Hepatocyte (in vitro differentiated cells): ENCODE measurements around the gene ZMYND19. TPM values are rescaled to one million over a fixed set of nuclear protein-coding genes. Genes with fewer than 3 reads are reported as not detected.

Experiments used
- DNase-seq: peaks from one replicate; pipeline ENCODE4 v3.0.0-alpha.2; 2016; ENCODE audit warnings: low spot score
- H2AFZ ChIP-seq: fragments of 200-600 bp; sonication (generic); 2 replicates; pipeline ENCODE4 v1.6.0; 2016; ENCODE audit warnings: antibody characterized with exemption, mild to moderate bottlenecking
- H3K27ac ChIP-seq: fragments of 200-600 bp; sonication (generic); 2 replicates; pipeline ENCODE4 v1.5.1; 2016; ENCODE audit warnings: mild to moderate bottlenecking
- H3K27me3 ChIP-seq: fragments of 200-600 bp; sonication (generic); 2 replicates; pipeline ENCODE4 v1.6.1; 2016
- H3K36me3 ChIP-seq: fragments of 200-600 bp; sonication (generic); replicated peaks from 2 replicates; pipeline ENCODE4 v1.5.1; 2016; ENCODE audit warnings: low read depth; ENCODE audit not compliant: insufficient read depth
- H3K4me1 ChIP-seq: fragments of 200-600 bp; sonication (generic); 2 replicates; pipeline ENCODE4 v1.5.1; 2016; ENCODE audit warnings: mild to moderate bottlenecking, moderate library complexity; ENCODE audit not compliant: insufficient read depth
- H3K4me2 ChIP-seq: fragments of 200-600 bp; sonication (generic); 2 replicates; pipeline ENCODE4 v1.6.0; 2016
- H3K4me3 ChIP-seq: fragments of 200-600 bp; sonication (generic); 2 replicates; pipeline ENCODE4 v1.5.1; 2016; ENCODE audit warnings: mild to moderate bottlenecking
- H3K79me2 ChIP-seq: fragments of 200-600 bp; sonication (generic); 2 replicates; pipeline ENCODE4 v1.6.0; 2017; ENCODE audit warnings: mild to moderate bottlenecking
- H3K9me2 ChIP-seq: fragments of 200-600 bp; sonication (generic); replicated peaks from 2 replicates; pipeline ENCODE4 v1.6.0; 2017; ENCODE audit warnings: mild to moderate bottlenecking; ENCODE audit not compliant: insufficient read depth
- H3K9me3 ChIP-seq: fragments of 200-600 bp; sonication (generic); 2 replicates; pipeline ENCODE4 v1.5.1; 2016; ENCODE audit warnings: low read depth, mild to moderate bottlenecking
- H4K20me1 ChIP-seq: fragments of 200-600 bp; sonication (generic); 2 replicates; pipeline ENCODE4 v1.6.0; 2016; ENCODE audit warnings: mild to moderate bottlenecking; ENCODE audit not compliant: insufficient read depth, poor library complexity, severe bottlenecking
- EZH2 ChIP-seq: fragments of 200-600 bp; sonication (generic); IDR thresholded peaks from 2 replicates; pipeline ENCODE4 v1.6.1; 2016; ENCODE audit warnings: antibody characterized with exemption, mild to moderate bottlenecking, borderline replicate concordance
- EZH2phosphoT487 ChIP-seq: fragments of 200-600 bp; sonication (generic); IDR thresholded peaks from one replicate; pipeline ENCODE4 v1.6.1; 2018; ENCODE audit warnings: antibody characterized with exemption, mild to moderate bottlenecking, low read depth, moderate library complexity; ENCODE audit not compliant: unreplicated experiment, severe bottlenecking
- WGBS: methylation state at CpG from one replicate; pipeline ENCODE4 v1.1.6; 2016; ENCODE audit warnings: low lambda C conversion rate; ENCODE audit errors: missing lambda C conversion rate; 5-methylcytosine and 5-hydroxymethylcytosine counted together
- polyA plus RNA-seq: library from polyadenylated mRNA; unstranded; fragments of >200 nt; fragmentation: Nextera tagmentation; extraction: Ambion mirVana; gene quantifications from 2 replicates; pipeline ENCODE4 v1.2.1, GENCODE V29; 2016
- total RNA-seq: library from RNA; depleted of rRNA; stranded (reverse); fragments of >200 nt; gene quantifications from 2 replicates; pipeline ENCODE4 v1.2.3, GENCODE V29; 2014
- TF ChIP-seq, protein P1 (sequence below): fragments of 200-600 bp; sonication (generic); IDR thresholded peaks from 2 replicates; pipeline ENCODE4 v1.5.1; 2016; ENCODE audit warnings: antibody characterized with exemption, mild to moderate bottlenecking; ENCODE audit not compliant: poor library complexity

Gene ZMYND19
- total and polyA plus RNA-seq, 2 experiments from 2014 or later, result 20.4 to 46.9 TPM

- Histone ChIP-seq H3K79me2 (peaks cover 99% of the 10 kb centered on the region), H3K27ac (no peak overlapping the region), H3K4me3 (no peak overlapping the region), H3K9me3 (no peaks in the 10 kb centered on the region), H3K4me1 (peaks cover 6% of the 10 kb centered on the region), H3K36me3 (no peaks in the 10 kb centered on the region), H3K9me2 (no peaks in the 10 kb centered on the region), H4K20me1 (peaks cover 82% of the 10 kb centered on the region), H3K27me3 (no peaks in the 10 kb centered on the region), H2AFZ (no peak overlapping the region), H3K4me2 (no peak overlapping the region)
- no peak for DNase-seq
- WGBS, result 83% methylated on average over 5 of the region's 5 CpGs
- TF ChIP-seq, protein P1, sequence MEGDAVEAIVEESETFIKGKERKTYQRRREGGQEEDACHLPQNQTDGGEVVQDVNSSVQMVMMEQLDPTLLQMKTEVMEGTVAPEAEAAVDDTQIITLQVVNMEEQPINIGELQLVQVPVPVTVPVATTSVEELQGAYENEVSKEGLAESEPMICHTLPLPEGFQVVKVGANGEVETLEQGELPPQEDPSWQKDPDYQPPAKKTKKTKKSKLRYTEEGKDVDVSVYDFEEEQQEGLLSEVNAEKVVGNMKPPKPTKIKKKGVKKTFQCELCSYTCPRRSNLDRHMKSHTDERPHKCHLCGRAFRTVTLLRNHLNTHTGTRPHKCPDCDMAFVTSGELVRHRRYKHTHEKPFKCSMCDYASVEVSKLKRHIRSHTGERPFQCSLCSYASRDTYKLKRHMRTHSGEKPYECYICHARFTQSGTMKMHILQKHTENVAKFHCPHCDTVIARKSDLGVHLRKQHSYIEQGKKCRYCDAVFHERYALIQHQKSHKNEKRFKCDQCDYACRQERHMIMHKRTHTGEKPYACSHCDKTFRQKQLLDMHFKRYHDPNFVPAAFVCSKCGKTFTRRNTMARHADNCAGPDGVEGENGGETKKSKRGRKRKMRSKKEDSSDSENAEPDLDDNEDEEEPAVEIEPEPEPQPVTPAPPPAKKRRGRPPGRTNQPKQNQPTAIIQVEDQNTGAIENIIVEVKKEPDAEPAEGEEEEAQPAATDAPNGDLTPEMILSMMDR, result no peak
- TF ChIP-seq EZH2, result no peak
- TF ChIP-seq EZH2phosphoT487, result no peak
These were observed 43.7 kb upstream of the ZMYND19 start for GRCh38 chr9:137634016-137634415.

GRCh38 chr9:137632230-137633161 lies 42.2 kb upstream of the ZMYND19 start:
- Histone ChIP-seq H3K9me3 (no peaks in the 10 kb centered on the region), H2AFZ (no peak overlapping the region), H3K27me3 (no peaks in the 10 kb centered on the region), H3K9me2 (no peaks in the 10 kb centered on the region), H3K4me1 (peaks cover 6% of the 10 kb centered on the region), H3K27ac (no peak overlapping the region), H4K20me1 (peaks cover 87% of the 10 kb centered on the region), H3K36me3 (no peaks in the 10 kb centered on the region), H3K79me2 (peaks cover 99% of the 10 kb centered on the region), H3K4me3 (no peak overlapping the region), H3K4me2 (no peak overlapping the region)
- WGBS, result 93% methylated on average over 23 of the region's 23 CpGs
- no peak for DNase-seq
- TF ChIP-seq EZH2phosphoT487, result no peak
- TF ChIP-seq, protein P1, result no peak
- TF ChIP-seq EZH2, result no peak

DNA sequence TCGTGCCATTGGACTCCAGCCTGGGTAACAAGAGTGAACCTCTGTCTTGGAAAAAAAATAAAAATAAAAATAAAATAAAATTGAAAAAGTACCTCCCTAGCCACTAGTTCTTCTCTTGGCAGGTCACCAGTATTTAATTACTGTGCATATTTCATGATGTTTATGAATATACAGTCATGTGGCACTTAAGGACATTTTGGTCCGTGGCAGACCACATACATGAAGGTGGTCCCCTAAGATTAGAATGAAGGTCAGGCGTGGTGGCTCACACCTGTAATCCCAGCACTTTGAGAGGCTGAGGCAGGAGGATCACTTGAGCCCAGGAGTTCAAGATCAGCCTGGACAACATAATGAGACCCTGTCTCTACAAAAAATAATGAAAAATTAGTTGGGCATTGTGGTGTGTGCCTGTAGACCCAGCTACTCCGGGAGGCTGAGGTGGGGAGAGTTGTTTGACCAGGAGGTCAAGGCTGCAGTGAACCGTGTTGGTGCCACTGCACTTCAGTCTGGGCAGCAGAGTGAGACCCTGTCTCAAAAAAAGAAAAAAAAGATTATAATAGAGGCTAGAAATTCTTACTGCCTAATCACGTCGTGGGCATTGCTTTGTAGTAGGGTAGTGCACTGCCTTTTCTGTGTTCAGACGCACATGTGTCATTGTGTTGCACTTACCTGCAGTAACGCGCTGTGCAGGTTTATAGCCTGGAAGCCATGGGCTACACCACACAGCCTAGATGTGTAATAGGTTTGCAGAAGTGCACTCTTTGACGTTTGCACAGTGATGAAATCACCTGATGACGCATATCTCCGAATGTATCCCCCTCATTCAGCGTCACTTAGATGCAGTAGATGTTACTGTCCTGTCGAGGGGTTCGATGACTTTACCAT lies 41.3 kb upstream of the ZMYND19 start:
- 90% methylated on average over 16 of the region's 16 CpGs for WGBS
- peaks cover 87% of the 10 kb centered on the region for H4K20me1 ChIP-seq
- H3K27ac ChIP-seq, result no peak overlapping the region
- peaks cover 99% of the 10 kb centered on the region for H3K79me2 ChIP-seq
- peaks cover 6% of the 10 kb centered on the region for H3K4me1 ChIP-seq
- no peaks in the 10 kb centered on the region for H3K9me2 ChIP-seq
- no peak overlapping the region for H2AFZ ChIP-seq
- no peak for TF ChIP-seq EZH2phosphoT487
- TF ChIP-seq EZH2, result no peak
- TF ChIP-seq, protein P1, result no peak
- DNase-seq, result no peak
- H3K36me3 ChIP-seq, result no peaks in the 10 kb centered on the region
- no peak overlapping the region for H3K4me2 ChIP-seq
- H3K4me3 ChIP-seq, result no peak overlapping the region
- H3K9me3 ChIP-seq, result no peaks in the 10 kb centered on the region
- no peaks in the 10 kb centered on the region for H3K27me3 ChIP-seq
